Stimulated activated CD8-positive, alpha-beta memory T cell treated with anti-CD3 and anti-CD28 coated beads, Interleukin-2, amount 100 ng/mL, for 48 hours (primary cell): ENCODE data around the gene KCND3.

Source experiments
- DNase-seq, 2 donors: peaks; one replicate each; pipeline ENCODE4 v3.0.0-alpha.2; 2020; ENCODE audit warnings: low read depth in 2 of 2

Gene KCND3

DNA sequence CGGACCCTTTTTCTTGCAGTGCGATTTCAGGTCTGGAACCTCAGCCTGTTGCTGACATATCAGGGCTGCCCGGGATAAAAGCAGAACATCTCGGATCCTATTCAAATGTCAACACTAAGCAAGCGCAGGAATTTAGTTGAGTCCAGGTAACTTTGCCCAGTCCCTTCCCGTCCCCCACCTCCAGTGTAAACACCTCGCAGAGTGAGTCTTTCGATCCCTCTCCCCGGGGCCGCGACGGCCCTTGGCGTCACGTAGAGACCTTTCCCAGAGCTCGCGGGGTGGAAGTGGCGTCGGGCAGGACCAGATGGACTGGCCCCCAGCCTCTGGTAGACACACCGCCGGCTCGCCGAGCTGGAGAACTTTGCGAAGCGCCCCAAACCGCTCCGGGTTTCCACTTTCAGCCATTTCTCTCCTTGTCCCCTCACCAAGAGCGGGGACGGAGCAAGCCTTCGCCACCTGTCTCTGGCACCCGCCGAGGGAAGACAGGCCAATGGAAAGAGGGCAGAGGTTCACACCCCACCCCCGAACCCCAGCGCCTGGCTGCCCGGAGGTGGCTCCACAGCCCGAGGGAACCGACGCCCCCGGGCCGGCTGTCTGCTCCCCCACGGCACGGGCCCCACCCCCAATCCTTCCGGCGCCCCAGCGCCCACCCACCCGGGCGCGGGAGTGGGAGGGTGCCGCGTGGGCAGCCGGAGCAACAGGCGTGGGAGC lies 570 bp downstream of the KCND3 start:
- DNase-seq: no peak

DNA sequence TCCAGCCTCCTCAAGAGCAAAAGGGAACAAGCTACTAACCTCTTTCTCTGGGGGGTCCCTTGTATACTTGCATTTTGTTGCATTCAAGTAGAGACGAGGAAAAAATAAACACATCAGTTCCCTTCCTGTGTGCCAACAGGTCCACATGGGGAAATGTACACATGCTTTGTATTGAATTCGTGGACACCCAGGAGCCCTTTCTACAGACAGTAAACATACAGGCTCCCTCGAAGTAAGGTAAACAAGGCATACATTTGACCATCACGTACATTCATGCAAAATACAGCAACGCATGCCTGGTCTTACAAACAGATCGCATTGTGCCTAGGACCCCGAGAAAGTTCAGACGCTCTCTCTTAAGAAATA lies 1.1 kb downstream of the KCND3 start:
- DNase-seq: no peak

DNA sequence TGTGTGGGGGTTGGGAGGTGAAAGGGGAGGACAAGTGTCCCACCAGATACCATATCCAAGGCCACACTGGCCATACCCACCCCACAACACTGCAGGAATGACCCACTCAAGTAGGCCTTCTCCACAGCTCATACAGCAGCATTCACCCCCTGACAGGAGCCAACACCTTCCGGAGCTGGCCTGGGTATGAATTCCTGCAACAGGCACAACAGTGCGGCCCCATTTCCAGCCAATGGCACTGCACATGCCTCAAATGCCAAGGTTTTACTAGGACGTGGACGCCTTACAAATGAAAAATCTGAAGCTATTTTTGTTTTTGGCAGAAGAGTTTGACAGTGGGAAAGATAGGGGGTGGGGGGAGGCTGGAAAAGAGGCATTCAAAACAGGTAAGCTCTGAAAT lies 2.0 kb downstream of the KCND3 start:
- no peak for DNase-seq

DNA sequence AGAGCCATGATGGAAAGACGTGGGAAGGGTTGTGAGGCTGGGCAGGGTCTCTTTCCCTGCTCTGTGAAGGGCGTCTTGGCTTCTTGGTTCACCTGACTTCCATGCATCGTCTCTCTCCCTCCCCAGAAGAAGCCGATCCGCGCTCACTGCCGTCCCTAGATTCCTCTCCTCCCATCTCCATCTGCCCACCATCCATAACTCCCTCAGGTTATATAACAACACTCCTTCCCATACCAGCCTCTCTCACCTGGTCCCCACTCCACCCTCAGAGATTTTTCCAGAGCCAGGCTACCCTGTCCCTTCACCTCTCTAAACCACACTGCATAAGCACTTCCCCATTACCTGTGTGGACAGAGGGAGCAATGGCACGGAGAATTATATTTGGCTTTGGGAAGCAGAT lies 6.0 kb downstream of the KCND3 start:
- no peak for DNase-seq

DNA sequence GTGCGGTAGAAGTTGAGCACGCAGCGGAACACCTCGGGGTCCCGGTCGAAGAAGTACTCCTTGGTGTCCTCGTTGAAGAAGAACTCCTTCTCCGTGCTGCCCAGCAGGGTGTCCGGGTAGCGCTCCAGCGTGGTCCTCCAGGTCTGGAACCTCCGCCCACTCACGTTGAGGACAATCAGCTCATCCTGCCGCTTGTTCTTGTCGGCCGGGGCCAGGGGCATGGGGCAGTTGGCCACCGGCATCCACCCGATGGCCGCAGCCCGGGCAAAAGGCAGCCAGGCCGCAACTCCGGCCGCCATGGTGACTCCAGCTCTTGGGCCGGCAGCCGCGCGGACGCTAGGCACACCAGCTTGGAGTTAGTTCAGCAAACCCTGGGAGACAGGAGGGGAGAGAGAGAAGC lies 7.0 kb downstream of the KCND3 start:
- DNase-seq: no peak

DNA sequence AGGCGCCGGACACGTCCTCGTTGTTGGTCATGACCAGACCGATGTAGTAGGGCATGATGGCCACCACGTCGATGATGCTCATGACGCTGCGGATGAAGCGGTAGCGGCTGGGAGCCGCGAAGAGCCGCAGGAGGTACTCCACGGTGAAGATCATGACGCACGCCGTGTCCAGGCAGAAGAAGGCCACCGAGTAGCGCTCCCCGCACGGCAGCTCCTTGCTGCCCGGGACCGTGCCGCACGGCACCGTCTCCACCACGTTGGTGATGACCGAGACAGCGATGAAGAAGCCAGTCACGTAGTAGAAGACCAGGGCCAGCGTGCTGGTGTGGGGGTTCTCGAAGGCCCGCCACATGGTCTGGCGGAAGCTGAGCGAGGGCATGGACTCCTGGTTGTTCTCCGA lies 7.6 kb downstream of the KCND3 start:
- DNase-seq: no peak

DNA sequence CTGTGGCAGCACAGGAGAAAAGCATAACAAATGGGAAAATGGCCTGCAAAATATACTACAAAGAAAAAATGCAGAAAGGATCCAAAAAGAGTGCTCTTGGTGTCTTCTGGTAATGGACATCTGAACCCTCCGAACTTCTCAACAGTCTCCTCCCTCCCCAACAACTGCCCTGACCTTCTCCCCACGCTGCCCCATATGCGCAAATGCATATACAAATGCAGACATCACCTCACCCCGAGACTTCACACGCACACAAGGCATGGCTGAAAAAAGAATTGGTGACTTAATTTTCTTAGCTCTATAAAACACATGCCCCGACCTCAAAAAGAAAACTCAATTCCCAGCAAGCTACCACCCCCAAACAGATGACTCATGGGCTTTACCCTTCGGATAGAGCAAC lies 8.4 kb downstream of the KCND3 start:
- no peak for DNase-seq

DNA sequence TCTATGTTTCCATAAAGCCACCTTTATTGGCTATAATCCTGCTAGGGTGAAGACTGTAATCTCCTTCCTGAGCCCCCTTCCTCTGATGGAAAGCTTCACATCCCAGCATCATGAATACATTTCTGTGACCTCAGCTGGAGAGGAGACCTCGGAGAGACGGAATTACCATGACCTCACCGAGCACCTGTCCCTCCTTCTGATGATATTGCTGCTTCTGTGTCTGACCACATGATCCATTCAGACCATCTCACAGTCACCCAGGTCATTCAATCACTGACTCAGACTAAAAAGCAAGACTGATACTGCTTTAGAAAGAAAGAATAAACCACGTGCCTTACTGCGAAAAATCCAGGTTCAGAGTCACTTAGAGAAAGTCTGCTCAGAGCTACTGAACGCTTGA lies 8.8 kb downstream of the KCND3 start:
- no peak for DNase-seq

DNA sequence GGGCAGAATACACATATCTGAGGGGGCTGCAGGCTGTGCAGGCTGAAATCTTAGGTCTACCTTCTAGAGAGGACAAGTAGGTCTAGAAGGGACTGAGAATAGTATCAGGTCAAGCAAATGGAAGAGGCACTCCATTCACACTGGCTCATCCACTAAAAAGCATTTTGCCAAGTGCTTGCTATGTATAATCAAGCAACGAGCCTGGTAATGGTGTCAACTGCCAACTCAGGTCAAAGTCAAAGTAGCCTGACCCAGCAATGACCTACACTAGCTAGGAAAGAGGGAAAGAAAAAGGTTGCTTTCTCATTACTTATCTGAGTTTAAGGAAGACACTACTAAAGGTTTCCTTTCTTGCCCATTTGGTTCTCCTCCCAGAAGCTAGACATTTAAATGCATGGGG lies 10.8 kb downstream of the KCND3 start:
- DNase-seq: no peak

DNA sequence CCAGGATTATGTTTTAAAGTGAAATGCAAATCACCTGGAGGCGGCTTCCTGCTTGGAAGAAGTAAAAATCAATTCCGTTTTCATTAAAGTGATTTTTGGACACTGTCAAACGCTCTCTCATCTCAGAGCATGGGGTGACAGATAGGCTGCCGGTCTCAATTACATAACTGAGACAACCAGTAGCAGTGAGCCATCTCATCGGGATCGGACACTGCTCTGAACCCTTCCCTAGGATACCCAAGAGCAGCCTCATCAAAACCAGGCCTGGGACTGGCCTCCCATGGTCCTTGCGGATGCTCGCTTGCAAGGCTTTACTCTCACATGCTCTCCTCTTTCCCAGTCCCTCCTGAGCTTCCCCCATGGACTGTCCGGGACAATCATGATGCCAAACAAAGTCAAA lies 12.1 kb downstream of the KCND3 start:
- DNase-seq: no peak

DNA sequence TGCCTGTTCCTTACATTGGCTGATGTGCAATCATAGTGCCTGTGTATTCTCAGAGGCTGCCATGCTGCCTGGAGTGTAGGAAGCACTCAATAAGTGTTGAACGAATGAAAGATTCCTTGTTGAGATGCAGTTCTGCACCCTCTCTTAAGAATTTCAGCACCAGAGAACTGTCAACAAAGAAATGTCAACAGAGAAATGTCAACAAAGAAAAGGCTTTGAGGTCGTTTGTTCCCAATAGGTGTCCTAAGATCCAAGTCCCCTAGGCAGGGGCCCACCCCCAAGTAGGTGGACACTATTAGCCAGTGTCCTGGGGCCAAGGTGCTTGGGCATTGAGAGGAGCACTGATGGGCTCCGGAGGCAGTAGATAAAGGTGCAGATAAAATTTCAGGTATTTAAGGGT lies 12.6 kb downstream of the KCND3 start:
- DNase-seq: no peak

DNA sequence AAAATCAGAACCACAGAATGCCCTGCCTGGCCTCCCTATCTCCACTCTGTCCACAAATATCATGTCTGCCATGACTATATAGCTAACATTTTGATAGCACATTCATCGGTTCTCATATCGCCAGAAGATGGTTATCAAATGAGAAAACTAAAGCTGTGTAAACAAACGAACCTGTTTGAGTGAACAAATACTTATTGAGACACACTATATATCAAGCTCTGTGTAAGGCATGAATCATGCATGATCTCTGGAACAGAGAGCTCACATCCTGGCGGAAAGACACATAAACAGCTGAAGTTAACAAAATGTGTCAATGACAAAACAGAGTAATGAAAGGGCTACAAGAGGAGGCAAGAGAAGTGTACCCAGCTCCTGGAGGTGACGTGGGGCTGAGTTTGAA lies 13.1 kb downstream of the KCND3 start:
- DNase-seq: no peak

DNA sequence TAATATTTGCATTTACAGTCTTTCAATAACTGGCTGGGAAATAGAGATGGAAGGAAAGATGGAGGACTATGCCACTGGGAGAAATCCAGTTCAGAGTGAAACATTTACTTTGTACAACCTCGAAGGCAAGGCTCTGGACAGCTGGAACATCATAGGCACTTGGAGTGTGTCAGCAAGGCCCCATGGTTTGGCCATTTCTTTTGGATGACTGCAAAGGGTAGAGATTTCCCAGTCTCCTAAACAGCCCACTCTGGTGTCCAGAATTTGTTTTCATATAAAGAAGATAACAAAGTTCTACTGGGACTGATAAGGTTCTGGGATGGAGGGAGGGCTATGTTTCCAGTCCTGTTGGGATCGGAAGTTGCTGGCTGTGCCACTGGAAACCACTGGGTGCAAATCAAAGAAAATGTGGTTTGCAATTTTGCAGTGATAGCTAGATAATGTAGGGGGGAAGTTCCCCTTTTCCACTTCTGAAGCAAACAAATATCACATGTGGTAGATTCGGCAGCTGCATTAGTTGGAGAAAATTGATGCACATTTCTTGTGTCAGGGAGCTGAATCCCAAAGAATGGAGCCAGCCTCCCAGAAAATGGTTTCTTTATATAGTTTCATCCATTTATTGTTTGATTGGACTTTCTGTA lies 16.2 kb downstream of the KCND3 start:
- no peak for DNase-seq

DNA sequence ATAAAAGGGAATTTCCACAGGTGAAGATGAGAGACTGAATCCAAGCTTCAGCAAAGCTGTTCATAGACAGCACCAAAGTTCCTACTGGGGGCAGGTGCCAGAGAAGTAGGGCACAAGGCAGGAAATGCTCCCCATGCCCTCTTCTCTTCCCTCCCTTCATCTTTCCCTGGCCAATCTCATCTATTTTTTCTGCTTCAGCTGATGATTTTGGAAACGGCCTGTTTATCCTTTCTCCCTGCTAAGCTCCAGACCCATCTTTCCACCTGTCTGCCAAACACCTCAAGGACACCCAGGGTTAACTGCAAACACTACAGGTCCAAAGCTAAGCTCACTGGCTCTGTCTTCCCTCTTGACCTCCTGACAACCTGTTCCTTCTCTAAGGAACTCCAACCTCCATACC lies 18.1 kb downstream of the KCND3 start:
- DNase-seq: no peak

DNA sequence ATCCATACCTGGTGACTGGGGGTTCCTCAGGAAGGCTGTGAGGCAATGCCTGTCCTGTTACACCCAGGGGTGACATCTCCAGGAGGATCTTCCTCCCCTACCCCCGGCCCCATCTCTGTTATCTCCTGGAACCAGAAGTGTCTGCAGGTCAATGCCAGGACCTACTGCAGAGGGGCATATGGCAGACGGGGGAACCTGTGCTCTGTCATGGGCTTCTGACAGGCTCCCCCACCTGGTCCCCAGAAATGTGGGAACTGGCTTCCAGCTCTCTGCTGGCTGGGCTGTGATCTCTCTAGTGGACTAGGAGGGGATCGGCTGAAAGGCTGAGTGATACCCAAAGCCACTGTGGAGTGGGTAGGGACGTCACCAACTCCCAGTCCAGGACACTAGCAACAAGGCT lies 21.0 kb downstream of the KCND3 start:
- no peak for DNase-seq

DNA sequence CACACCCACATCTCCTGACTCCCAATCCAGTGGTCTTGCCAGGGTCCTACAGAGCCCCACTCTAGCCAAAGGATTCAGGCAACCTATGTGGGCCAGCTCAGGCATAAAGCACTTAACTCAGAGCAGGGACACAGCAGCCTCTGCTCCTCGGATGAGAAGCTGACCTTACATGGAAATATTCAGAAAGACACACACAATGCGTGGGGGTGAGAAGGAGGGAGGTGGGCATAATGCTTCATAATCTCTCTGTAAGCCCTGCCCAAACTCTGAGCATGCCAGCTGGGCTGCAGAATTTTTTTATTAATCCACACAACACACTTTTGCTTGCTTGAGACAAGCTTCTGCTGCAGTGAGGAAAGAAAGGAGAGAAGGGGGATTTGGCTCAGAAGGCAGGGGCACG lies 21.6 kb downstream of the KCND3 start:
- no peak for DNase-seq

DNA sequence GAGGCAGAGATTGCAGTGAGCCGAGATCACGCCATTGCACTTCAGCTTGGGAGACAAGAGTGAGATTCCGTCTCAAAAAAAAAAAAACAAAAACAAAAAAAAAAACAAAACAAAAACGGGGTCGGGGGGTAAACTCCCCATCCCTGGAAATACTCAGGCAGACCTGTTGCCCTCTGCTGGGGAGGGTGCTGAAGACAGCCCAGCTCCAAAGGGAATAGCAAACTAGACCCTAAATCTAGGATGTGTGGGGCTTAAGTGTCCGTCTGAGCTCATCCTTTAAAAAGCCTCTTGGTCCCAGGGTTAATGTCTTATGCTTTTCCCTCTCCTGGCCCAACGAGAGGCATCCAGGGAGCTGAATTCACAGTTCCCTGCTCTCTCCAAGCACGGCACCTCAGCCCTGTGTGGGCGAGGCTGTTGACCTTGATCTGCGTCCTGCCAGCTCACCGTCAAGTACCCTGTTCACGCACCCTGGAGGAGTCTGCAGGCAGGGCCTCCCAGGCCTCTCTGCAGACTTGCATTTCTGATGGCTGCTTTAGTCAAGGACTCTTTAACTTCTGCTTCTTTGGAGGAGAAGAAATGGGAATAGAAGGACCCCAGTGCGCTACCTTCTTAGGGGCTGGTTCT lies 22.3 kb downstream of the KCND3 start:
- DNase-seq: no peak

DNA sequence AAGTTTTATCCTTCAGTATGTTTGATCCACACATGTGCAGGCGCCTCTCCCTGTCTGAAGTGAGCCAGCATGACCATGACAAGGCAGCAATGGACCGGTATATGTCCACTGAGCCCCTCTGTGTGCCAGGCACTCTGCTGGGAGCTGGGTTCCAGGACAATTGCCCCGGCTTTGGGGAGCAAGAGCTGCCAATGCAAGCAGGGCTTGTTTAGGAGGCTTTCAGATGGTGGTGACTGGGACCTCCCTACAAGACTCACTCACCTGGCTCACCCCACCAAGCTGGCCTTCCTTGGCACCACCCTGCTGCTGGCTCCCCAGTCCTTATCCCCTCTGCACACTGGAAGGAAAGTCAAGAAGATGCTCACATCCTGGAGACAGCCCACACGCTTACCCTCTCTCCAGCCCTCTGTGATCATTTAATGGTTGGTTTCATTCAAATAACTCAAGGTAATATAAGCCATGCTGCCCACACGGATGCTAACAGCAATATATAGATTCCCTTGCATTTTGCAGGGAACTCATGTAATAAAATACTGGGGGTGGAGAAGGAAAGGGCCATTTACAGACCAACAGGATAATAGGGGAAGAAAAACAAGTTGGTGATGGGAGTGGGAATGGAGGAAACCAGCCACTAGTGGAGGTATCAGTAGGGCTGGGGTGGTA lies 23.6 kb downstream of the KCND3 start:
- no peak for DNase-seq

DNA sequence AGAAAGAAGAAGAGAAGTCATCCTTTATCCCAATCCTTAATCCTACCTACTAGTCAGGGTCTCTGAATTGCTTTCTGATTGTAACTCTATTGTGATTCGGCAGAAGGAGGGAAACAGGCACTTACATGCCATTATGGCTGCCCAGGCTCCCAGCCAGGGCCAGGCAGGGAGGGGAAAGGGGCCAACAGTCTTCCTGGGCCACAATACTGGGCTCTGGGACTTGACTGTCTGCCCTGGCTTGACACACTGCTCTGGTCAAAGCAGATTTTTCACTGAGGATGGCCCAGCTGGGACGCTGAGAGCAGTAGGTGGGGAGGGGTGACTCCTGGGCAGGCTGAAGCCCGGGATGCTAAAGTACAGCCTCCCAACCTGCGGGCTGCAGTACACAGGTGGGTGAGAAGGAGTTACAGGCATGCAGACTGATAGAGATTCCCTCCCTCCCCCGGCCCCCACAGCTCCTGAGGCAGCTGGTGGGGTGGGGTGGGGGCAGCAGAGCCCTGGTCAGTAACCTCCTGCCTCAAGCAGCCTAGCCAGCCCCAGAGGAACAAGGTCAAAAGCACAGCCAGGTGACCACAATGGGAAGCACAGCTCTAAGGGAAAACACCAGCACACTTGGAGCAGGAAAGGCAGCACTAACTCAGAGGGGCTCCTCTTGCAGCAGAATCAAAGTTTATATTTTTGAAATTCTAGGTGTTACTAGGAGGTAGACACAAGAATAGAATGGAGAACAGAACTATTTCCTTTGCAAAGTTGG lies 25.3 kb downstream of the KCND3 start:
- no peak for DNase-seq

DNA sequence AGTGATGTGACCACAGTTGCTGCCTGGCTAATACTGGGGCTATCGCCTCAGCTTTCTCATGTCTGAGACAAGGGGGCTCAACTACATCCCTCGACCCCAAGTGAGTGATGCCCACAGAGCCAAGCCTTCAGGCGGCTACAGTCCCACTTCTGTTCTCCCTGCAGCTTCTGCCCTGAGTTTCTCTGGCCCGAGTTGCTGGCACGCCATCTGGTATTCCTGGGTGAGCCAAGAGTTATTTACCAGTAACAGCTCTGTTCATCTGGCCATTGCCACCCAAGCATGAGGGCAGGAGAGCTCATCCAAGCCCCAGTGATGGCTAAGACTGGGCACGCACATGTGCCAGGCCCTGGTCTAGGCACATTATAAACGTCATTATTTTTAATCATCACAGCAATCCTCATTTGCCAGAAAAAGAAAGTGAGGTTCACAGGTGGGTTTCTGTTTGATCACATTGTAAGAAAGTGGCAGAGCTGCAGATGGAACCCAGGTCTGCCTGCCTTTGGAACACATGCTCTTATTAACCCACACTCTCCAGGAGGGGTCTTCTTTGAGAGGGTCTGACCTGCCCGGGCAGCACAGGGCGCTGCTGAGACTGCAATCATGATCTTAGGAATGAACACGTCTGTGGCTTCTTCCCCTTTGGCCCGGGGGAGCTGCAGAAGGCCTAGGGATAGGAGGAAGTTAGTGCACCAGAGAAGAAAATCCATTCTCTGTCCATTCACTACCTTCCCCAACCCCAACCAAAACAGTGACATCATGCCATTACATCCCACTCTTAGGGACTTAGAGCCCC lies 27.5 kb downstream of the KCND3 start:
- no peak for DNase-seq

DNA sequence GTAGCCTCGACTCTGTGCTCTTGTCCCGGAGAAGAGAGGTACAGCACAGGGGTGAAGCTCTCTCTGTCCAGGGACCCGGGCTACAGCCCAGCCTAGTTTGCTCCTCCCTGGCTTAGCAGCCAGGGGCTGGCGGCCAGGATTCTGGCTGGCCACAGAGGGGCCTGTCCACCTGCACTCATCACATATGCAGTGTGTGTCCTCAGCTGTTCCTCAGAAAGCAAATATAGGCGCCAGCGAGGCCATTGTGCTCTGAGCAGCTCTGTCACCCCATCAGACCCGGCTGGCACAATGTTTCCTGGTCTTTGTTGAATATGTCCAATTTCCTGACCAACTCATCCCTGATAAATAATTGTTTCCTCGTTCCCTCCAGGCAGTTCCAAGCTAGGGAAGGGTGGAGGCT lies 28.5 kb downstream of the KCND3 start:
- no peak for DNase-seq

DNA sequence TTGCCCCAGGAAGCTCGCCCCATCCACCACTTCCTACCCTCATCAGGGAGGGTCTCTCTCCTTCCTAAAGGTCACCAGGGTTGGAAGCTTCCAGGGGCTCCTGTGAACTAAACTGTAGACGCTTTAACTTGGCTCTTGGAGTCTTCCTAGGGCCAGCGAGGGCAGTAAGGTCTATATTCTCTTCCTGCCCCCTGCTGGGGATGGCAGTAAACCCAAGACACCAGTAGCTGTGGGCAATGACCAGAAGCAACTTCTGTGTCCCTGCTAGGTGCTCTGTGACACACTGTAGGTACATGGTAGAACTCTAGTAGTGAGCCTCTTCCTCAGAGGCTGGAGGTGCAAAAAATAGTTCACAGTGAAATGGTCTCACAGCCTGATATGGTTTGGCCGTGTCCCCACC lies 30.0 kb downstream of the KCND3 start:
- no peak for DNase-seq
